Measurements from ENCODE around the gene C8G.

The C8G gene

DNA sequence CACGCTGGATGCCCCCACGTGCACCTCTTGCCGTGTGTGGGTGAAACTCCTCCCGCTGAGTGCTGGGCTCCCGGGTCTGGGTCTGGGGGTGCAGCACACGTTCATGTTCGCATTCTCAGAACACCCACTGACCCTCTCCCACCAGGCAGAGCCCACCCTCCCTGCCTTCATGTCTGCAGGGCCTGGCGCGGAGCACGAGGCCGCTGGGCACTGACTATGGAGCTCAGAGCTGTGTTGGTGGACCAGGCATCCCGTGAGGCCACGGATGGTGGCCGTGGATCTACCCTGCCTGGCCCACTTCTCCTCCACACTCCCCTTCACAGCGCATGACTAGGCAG is 15.9 kb downstream of the C8G start:
- Histone ChIP-seq H3K9me3 (ENCODE audit: control insufficient read depth, low read length) (no peaks in the 10 kb centered on the region), H3K27me3 (replicated peaks; ENCODE audit: control insufficient read depth, insufficient read depth, low read length, poor library complexity, severe bottlenecking) (no peaks in the 10 kb centered on the region), H3K36me3 (ENCODE audit: control insufficient read depth, insufficient read depth, low read length) (no peaks in the 10 kb centered on the region), H3K4me1 (ENCODE audit: control insufficient read depth, insufficient read depth, low read length, poor library complexity, severe bottlenecking) (peaks cover 56% of the 10 kb centered on the region), H3K27ac (ENCODE audit: insufficient read depth, low read length, poor library complexity, severe bottlenecking) (no peak overlapping the region), H3K4me3 (ENCODE audit: insufficient read depth, low read depth, low read length, poor library complexity, severe bottlenecking) (no peak overlapping the region)
- no peak for DNase-seq

DNA sequence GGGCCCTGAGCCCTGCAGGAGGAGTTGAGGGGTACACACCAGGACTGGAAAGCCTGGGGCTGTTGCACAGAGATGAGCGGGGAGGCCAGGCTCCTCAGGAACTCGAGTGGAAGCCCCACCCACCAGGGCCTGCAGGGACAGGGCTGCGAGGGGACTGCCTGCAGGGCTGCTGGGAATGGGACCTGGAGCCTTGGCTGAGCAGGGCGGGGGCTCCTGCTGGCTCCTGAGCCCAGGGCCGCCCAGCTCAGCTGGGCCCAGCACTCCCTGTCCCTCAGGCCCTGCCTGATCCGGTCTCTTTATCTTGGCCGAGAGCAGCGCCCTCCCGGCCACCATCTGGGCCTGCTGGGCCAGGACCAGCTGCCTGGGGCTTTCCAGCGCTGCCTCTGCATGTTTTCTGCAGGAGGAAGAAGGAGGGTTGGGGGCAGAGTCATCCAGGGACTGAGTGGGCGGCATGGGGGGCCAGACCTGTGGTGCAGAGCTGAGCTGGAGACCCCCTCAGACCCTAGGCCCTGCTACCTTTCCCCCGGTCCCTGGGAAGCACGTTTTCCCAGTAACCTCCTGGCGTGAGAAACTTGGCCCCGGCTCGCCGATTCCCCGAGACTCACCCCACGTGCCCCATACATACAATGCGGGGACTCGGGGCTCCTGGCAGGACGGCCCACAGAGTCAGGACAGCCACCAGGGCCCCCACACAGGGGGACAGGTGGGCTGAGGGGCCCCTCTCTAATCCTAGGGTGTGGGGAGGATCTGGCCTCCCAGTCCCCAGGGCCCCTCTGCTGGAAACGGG is 16.4 kb downstream of the C8G start:
- no peak for DNase-seq
- Histone ChIP-seq H3K4me1 (ENCODE audit: control insufficient read depth, insufficient read depth, low read length, poor library complexity, severe bottlenecking) (peaks cover 61% of the 10 kb centered on the region), H3K9me3 (ENCODE audit: control insufficient read depth, low read length) (no peaks in the 10 kb centered on the region), H3K4me3 (ENCODE audit: insufficient read depth, low read depth, low read length, poor library complexity, severe bottlenecking) (no peak overlapping the region), H3K36me3 (ENCODE audit: control insufficient read depth, insufficient read depth, low read length) (no peaks in the 10 kb centered on the region), H3K27ac (ENCODE audit: insufficient read depth, low read length, poor library complexity, severe bottlenecking) (no peak overlapping the region), H3K27me3 (replicated peaks; ENCODE audit: control insufficient read depth, insufficient read depth, low read length, poor library complexity, severe bottlenecking) (no peaks in the 10 kb centered on the region)

GRCh38 chr9:136962163-136962562 is 17.1 kb downstream of the C8G start:
- Histone ChIP-seq H3K9me3 (ENCODE audit: control insufficient read depth, low read length) (no peaks in the 10 kb centered on the region), H3K27ac (ENCODE audit: insufficient read depth, low read length, poor library complexity, severe bottlenecking) (no peak overlapping the region), H3K27me3 (replicated peaks; ENCODE audit: control insufficient read depth, insufficient read depth, low read length, poor library complexity, severe bottlenecking) (no peaks in the 10 kb centered on the region), H3K4me1 (ENCODE audit: control insufficient read depth, insufficient read depth, low read length, poor library complexity, severe bottlenecking) (peaks cover 61% of the 10 kb centered on the region), H3K36me3 (ENCODE audit: control insufficient read depth, insufficient read depth, low read length) (no peaks in the 10 kb centered on the region), H3K4me3 (ENCODE audit: insufficient read depth, low read depth, low read length, poor library complexity, severe bottlenecking) (no peak overlapping the region)
- DNase-seq, result no peak

GRCh38 chr9:136962701-136963248 is 17.7 kb downstream of the C8G start:
- no peaks in the 10 kb centered on the region for H3K27me3 ChIP-seq (replicated peaks; ENCODE audit: control insufficient read depth, insufficient read depth, low read length, poor library complexity, severe bottlenecking)
- no peak overlapping the region for H3K27ac ChIP-seq (ENCODE audit: insufficient read depth, low read length, poor library complexity, severe bottlenecking)
- H3K4me3 ChIP-seq (ENCODE audit: insufficient read depth, low read depth, low read length, poor library complexity, severe bottlenecking), result no peak overlapping the region

DNA sequence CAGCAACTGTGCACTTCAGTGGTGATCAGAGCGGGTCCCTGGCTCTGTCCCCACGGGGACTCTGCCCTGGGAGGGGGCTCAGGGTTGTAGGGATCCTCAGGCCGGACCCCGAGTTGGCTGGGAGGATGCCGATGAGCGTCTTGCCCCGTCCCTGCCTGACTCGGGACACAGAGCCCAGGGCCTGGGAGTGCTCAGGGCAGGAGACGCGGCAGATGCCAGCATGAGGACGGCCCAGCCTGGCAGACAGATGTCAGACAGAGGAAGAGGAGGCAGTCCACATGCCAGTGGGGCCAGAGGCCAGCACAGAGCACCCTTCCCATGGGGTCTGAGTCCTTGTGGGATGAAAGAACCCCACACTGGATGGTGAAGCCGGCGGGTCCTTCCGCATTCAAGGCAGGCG is 18.3 kb downstream of the C8G start:
- H3K9me3 ChIP-seq (ENCODE audit: control insufficient read depth, low read length), result no peaks in the 10 kb centered on the region
- peaks cover 61% of the 10 kb centered on the region for H3K4me1 ChIP-seq (ENCODE audit: control insufficient read depth, insufficient read depth, low read length, poor library complexity, severe bottlenecking)
- no peaks in the 10 kb centered on the region for H3K27me3 ChIP-seq (replicated peaks; ENCODE audit: control insufficient read depth, insufficient read depth, low read length, poor library complexity, severe bottlenecking)
- H3K36me3 ChIP-seq (ENCODE audit: control insufficient read depth, insufficient read depth, low read length), result no peaks in the 10 kb centered on the region
- no peak overlapping the region for H3K27ac ChIP-seq (ENCODE audit: insufficient read depth, low read length, poor library complexity, severe bottlenecking)
- H3K4me3 ChIP-seq (ENCODE audit: insufficient read depth, low read depth, low read length, poor library complexity, severe bottlenecking), result no peak overlapping the region
- DNase-seq, result no peak

More at GRCh38 chr9:136962701-136963248, 17.7 kb downstream of the C8G start:
- DNase-seq, result no peak
- H3K9me3 ChIP-seq (ENCODE audit: control insufficient read depth, low read length), result no peaks in the 10 kb centered on the region
- H3K4me1 ChIP-seq (ENCODE audit: control insufficient read depth, insufficient read depth, low read length, poor library complexity, severe bottlenecking), result peaks cover 61% of the 10 kb centered on the region
- no peaks in the 10 kb centered on the region for H3K36me3 ChIP-seq (ENCODE audit: control insufficient read depth, insufficient read depth, low read length)

DNA sequence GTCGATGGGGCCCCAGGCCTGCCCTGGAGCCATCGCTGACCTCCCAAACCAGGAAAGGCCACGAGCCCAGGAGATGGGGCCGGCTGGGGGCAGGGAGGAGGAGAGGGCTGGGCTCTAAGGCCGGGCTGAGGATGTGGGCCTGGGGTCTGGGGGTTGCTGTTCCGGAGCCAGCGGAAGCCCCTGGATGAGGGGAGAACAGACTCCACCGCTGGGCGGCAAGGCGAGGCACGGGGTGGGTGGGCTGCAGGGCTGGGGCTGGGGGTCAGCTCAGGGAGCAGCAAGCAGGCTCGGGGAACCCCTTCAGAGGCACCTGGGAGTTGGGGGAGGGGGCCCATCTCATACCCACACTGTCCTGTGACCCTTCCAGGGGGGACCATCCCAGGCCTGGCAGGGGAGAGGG is 18.7 kb downstream of the C8G start:
- peak overlapping the region; percentile 18 for H3K27ac ChIP-seq (ENCODE audit: insufficient read depth, low read length, poor library complexity, severe bottlenecking)
- no peaks in the 10 kb centered on the region for H3K27me3 ChIP-seq (replicated peaks; ENCODE audit: control insufficient read depth, insufficient read depth, low read length, poor library complexity, severe bottlenecking)
- H3K36me3 ChIP-seq (ENCODE audit: control insufficient read depth, insufficient read depth, low read length), result no peaks in the 10 kb centered on the region
- H3K4me1 ChIP-seq (ENCODE audit: control insufficient read depth, insufficient read depth, low read length, poor library complexity, severe bottlenecking), result peaks cover 61% of the 10 kb centered on the region
- DNase-seq, result no peak
- no peaks in the 10 kb centered on the region for H3K9me3 ChIP-seq (ENCODE audit: control insufficient read depth, low read length)
- no peak overlapping the region for H3K4me3 ChIP-seq (ENCODE audit: insufficient read depth, low read depth, low read length, poor library complexity, severe bottlenecking)

DNA sequence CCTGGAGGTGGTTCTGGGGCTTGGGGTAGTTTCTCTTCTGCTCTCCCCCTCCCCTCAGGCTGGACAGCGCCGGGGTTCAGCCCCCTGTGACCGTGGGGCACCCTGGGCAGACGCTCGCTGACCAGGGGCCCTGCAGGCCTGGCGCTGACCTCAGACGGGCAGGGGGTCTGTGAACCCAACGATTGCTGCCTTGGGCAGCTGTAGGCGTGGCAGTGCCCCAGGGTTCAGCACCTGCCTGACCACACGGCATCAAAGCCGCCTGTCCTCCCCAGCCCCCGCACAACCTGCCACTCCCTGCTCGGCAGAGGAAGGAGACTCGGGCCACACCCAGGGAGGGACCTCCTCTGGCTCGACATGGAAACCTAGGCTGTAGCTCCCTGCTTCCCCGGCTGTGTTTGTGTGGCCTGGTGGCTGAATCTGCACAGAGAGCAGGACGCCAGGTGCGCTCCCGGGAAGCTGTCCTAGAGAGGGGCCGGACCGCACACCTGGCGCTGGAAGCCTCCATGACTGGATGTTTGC is 19.2 kb downstream of the C8G start:
- Histone ChIP-seq H3K27ac (ENCODE audit: insufficient read depth, low read length, poor library complexity, severe bottlenecking) (peak overlapping the region; percentile 18), H3K4me1 (ENCODE audit: control insufficient read depth, insufficient read depth, low read length, poor library complexity, severe bottlenecking) (peaks cover 56% of the 10 kb centered on the region), H3K27me3 (replicated peaks; ENCODE audit: control insufficient read depth, insufficient read depth, low read length, poor library complexity, severe bottlenecking) (no peaks in the 10 kb centered on the region), H3K4me3 (ENCODE audit: insufficient read depth, low read depth, low read length, poor library complexity, severe bottlenecking) (no peak overlapping the region), H3K9me3 (ENCODE audit: control insufficient read depth, low read length) (no peaks in the 10 kb centered on the region), H3K36me3 (ENCODE audit: control insufficient read depth, insufficient read depth, low read length) (no peaks in the 10 kb centered on the region)
- DNase-seq, result no peak

DNA sequence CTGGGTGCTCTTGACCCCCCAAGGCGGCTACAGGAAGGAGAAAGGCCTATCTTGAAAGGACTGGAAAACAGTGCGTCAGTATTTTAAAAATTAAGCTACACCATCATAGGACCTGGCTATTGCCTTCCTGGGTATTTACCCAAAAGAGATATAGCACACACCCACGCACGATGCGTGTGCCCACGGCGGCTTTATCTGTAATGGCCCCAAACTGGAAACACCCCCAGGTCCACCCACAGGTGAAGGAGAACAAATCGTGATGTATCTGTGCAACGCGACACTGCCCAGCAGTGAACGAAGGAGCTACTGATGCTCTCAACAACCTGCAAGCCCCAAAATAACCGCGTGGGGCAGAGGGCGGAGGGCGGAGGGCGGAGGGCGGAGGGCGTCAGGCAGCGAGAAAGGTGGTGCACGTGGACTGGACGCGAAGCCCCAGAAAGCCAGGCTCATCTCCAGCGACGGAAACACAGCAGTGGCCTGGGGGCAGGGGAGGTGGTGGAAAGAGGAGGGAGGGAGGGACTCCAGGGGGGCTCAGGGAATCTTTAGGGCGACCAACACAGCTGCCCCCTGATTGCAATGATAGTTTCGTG is 19.9 kb downstream of the C8G start:
- Histone ChIP-seq H3K9me3 (ENCODE audit: control insufficient read depth, low read length) (no peaks in the 10 kb centered on the region), H3K36me3 (ENCODE audit: control insufficient read depth, insufficient read depth, low read length) (no peaks in the 10 kb centered on the region), H3K27me3 (replicated peaks; ENCODE audit: control insufficient read depth, insufficient read depth, low read length, poor library complexity, severe bottlenecking) (no peaks in the 10 kb centered on the region), H3K4me1 (ENCODE audit: control insufficient read depth, insufficient read depth, low read length, poor library complexity, severe bottlenecking) (peaks cover 49% of the 10 kb centered on the region), H3K4me3 (ENCODE audit: insufficient read depth, low read depth, low read length, poor library complexity, severe bottlenecking) (no peak overlapping the region), H3K27ac (ENCODE audit: insufficient read depth, low read length, poor library complexity, severe bottlenecking) (peak overlapping the region; percentile 18)
- DNase-seq, result no peak

- Histone ChIP-seq H3K4me1 (ENCODE audit: control insufficient read depth, insufficient read depth, low read length, poor library complexity, severe bottlenecking) (peaks cover 42% of the 10 kb centered on the region), H3K4me3 (ENCODE audit: insufficient read depth, low read depth, low read length, poor library complexity, severe bottlenecking) (peak overlapping the region; percentile 13), H3K27ac (ENCODE audit: insufficient read depth, low read length, poor library complexity, severe bottlenecking) (peak overlapping the region; percentile 50), H3K27me3 (replicated peaks; ENCODE audit: control insufficient read depth, insufficient read depth, low read length, poor library complexity, severe bottlenecking) (no peaks in the 10 kb centered on the region), H3K36me3 (ENCODE audit: control insufficient read depth, insufficient read depth, low read length) (no peaks in the 10 kb centered on the region), H3K9me3 (ENCODE audit: control insufficient read depth, low read length) (no peaks in the 10 kb centered on the region)
- DNase-seq, result peak; percentile 20 to 63 (median 33)
Measured at GRCh38 chr9:136965771-136966484, 20.9 kb downstream of the C8G start.

All from effector memory CD4-positive, alpha-beta T cell (primary cell).